Upper lobe of left lung (tissue), 4 donors: ENCODE measurements around the gene EPYC.

Experiments used
- POLR2A ChIP-seq, 4 donors: fragments of 450-650 bp; IDR thresholded peaks; one replicate each; pipeline ENCODE4 v1.5.1; 2016 to 2017; ENCODE audit warnings: antibody characterized with exemption in 4 of 4, mild to moderate bottlenecking in 2 of 4
- TF ChIP-seq, protein P1 (sequence below), 6 experiments: fragments of 450-650 bp in 4 of 6; fragments of 200-600 bp in 2 of 6; sonication (generic) in 2 of 6; IDR thresholded peaks; one replicate each; pipeline ENCODE4 v1.5.1; 2016 to 2019; ENCODE audit warnings: antibody characterized with exemption in 6 of 6

DNA sequence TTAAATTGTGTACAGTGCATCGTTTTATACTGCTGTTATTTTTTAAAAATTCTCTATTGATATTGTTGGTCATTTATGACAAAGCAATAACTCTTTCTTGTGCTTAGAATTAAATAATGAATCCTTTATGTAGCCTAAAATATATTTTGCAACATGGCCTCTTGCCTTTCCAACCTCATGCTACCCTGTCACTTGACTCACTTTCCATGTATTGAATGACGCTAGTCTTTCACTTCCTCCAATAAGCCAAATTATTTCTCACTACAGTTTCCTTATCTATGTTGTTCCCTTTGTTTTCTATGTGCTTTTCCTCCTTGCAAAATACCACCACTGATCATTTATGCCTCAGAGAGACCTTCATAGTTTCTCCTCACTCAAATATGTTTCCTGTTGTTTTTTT, 16.3 kb upstream of the EPYC start:
- TF ChIP-seq, protein P1, sequence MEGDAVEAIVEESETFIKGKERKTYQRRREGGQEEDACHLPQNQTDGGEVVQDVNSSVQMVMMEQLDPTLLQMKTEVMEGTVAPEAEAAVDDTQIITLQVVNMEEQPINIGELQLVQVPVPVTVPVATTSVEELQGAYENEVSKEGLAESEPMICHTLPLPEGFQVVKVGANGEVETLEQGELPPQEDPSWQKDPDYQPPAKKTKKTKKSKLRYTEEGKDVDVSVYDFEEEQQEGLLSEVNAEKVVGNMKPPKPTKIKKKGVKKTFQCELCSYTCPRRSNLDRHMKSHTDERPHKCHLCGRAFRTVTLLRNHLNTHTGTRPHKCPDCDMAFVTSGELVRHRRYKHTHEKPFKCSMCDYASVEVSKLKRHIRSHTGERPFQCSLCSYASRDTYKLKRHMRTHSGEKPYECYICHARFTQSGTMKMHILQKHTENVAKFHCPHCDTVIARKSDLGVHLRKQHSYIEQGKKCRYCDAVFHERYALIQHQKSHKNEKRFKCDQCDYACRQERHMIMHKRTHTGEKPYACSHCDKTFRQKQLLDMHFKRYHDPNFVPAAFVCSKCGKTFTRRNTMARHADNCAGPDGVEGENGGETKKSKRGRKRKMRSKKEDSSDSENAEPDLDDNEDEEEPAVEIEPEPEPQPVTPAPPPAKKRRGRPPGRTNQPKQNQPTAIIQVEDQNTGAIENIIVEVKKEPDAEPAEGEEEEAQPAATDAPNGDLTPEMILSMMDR (IDR thresholded peaks at IDR 0.05), result no peak
- no peak for TF ChIP-seq POLR2A (IDR thresholded peaks at IDR 0.05)
